Activated effector memory CD4-positive, alpha-beta T cell treated with Interleukin-2 at 50 U/mL for 16 hours (primary cell): Measurements from ENCODE around the gene USP2.
"Not testable (repeated sequence)": the region's sequence is repeated elsewhere in the genome, so short reads cannot be mapped to it uniquely, and the experiment has no call there.

Experiments
- DNase-seq: peaks from one replicate; pipeline ENCODE4 v3.0.0-alpha.2; 2020

Gene USP2

DNA sequence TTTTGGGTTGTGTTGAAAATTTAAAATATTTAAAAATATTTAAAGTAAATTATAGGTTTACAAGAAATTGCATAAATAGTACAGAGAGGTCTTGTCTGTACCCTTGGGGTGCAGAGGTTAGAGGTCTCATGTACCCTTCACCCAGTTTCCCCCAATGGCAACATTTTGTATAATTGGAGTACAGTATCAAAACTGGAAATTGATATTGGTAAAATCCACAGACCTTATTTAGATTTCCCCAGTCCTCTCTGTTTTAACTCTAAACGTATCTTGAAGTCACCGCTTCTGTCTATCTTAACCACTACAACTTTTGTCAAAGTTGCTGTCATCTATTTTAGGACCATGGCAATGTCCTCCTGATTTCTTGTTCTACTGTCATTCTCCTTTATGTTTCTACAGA lies 30.6 kb upstream of the USP2 start:
- no peak for DNase-seq

GRCh38 chr11:119410501-119410900 lies 29.0 kb upstream of the USP2 start:
- DNase-seq: no peak

- no peak for DNase-seq
These were observed 28.2 kb upstream of the USP2 start for GRCh38 chr11:119409731-119410130.

GRCh38 chr11:119406005-119406404 lies 24.5 kb upstream of the USP2 start:
- DNase-seq: no peak

GRCh38 chr11:119405448-119405847 lies 24.0 kb upstream of the USP2 start:
- not testable (repeated sequence) for DNase-seq

DNA sequence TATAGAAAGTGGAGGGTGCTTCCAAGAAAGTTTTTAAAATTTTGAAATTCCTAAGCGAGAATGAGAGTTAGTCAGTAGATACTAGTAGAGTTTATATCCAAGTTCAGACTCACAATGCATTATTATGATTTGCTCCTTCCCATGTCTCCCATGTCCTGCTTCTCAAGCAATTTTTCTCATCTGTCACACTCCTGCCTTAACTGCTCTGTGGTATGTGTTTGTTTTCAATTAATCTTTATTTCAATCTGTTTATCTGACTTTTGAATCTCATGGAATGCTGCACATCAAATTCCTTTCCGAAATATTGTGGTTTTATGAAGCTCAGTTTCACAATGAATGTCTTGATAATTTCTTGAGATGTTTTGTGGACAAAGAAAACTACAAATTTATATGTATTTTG lies 23.4 kb upstream of the USP2 start:
- DNase-seq: no peak

- DNase-seq: no peak
These were observed 21.5 kb upstream of the USP2 start for GRCh38 chr11:119403021-119403420.

- DNase-seq: no peak
These were observed 21.0 kb upstream of the USP2 start for GRCh38 chr11:119402470-119402869.

GRCh38 chr11:119400860-119401259 lies 19.4 kb upstream of the USP2 start:
- DNase-seq: no peak

DNA sequence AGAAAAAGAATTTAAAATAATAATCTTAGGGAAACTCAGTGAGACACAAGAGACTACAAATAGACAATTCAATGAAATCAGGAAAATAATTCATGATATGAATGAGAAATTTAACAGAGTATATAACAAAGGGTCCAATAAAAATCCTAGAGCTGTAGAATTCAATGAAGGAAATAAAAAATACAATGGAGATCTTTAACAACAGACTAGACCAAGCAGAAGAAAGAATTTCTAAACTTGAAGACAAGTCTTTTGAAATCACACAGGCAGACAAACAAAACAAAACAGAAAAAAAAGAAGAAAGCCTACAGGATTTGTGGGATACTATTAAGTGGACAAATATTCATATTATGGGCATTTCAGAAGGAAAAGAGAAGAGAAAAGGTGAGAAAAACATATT lies 16.2 kb upstream of the USP2 start:
- DNase-seq: no peak

- no peak for DNase-seq
These were observed 15.3 kb upstream of the USP2 start for GRCh38 chr11:119396835-119397234.

- DNase-seq: no peak
These were observed 9.8 kb upstream of the USP2 start for GRCh38 chr11:119391275-119391674.

GRCh38 chr11:119389611-119390254 lies 8.2 kb upstream of the USP2 start:
- DNase-seq: no peak

DNA sequence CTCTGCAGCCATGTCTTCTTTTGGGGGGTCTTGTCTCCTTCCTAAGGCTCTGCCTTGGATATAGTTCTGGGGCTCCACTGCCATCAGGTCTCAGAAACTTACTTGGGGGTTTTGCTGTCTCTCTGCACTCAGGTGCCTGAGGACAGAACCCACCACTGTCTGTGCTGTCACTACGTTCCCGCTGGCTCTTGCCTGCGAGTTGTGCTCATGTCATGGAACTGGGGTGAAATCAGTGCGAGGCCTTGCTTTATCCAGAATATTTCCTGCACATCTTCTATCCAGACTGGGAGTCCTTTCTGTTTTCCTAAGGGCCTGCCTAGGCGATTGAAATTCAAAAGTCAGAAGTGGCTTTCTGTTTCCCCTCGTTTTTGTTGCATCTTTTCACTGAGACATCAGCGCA lies 6.6 kb upstream of the USP2 start:
- no peak for DNase-seq

GRCh38 chr11:119384332-119384731 lies 2.8 kb upstream of the USP2 start:
- DNase-seq: no peak

GRCh38 chr11:119382513-119382912 lies 1.0 kb upstream of the USP2 start:
- DNase-seq: not testable (repeated sequence)

GRCh38 chr11:119382101-119382500 lies 611 bp upstream of the USP2 start:
- DNase-seq: no peak

GRCh38 chr11:119380827-119381180 lies 686 bp downstream of the USP2 start:
- no peak for DNase-seq

DNA sequence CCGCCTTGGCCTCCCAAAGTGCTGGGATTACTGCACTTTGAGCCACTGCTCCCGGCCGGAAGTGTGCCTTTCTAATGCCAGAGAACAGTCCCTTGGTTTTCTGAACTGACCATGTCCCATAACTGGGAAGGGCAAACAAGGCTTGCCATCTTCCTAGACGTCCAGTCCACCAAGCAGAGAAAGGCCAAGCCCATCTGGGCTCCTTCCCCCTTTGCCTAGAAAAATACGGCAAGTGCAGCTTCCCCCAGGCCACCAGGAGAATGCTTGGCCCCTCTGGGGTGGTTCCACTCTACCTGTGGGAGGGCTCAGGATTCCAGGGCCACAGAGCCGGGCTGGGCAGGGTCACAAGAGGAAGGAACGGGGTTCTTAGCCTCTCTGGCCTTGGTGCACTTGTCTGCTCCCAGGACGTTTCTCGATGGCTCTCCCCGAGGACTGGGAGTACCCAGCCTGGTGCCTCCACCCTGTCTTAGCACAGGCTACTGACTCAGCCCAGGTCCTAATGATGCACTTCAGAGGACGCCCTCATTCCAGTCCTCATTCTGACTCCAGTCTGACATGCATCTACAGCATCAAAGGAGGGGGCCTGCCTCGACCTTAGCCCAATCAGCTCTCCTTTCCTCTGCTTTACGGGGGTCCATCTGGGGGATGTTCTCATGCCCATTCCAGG lies 1.2 kb downstream of the USP2 start:
- no peak for DNase-seq

DNA sequence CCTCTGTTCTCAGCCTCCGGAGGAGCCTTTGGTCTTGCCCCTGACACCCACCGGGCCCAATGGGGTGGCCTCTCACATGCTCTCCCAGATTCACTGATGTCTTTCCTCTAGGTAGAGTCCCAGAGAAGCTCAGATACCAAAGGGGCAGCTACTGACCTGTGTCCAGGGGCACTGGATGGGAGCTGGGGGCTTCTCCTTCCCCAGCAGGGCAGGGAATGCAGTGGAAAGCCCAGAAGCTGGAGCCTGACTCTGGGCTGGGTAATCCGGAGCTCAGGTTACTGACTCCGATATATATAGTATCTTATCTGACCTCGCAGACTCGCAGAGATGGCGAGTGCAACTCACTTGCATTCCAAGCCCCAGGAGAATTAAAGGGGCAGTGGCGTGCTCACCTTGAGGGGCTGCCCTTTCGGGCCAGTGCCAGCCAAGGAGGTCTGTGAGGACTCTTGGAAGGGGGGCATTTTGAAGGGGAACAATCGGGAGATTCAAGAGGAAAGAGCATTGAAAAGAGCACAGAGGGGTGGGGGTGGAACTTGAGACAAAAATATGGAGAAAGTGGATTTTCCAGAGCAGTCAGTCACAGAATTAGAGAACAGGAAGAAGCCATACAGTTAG lies 2.5 kb downstream of the USP2 start:
- no peak for DNase-seq

DNA sequence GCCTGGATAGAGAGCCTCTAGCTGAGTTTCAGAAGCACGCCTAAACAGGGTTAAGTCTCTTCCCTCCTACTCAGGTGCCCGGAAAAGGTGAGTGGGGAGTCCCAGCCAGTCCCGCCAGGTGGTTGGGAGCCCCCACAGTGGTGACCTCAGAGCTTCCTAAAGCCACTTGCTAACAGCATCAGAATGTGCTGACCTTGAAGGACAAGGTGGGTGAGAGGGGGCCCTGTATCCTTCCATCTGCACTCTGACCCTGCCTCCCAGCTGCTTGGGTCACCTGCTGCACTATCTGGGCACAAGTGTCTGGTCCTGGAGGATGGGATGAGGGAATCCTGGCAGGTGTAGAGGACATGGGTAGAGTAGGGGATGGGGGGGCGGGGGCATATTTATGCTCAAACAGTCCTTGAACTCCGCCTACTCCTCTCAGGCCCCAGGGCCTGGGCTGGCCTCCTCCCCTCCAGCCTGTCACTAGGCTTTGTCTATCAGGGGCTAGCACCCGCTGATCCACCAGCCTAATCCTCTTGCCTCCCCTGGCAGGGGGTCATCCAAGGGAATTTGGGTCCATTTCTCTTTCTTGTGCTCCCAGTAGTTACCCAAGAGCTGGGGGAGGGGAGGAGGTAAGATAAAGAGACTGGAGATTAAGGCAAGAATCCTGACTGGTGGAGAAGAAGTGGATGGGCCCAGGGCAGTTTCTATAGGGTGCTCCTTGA lies 3.4 kb downstream of the USP2 start:
- no peak for DNase-seq

DNA sequence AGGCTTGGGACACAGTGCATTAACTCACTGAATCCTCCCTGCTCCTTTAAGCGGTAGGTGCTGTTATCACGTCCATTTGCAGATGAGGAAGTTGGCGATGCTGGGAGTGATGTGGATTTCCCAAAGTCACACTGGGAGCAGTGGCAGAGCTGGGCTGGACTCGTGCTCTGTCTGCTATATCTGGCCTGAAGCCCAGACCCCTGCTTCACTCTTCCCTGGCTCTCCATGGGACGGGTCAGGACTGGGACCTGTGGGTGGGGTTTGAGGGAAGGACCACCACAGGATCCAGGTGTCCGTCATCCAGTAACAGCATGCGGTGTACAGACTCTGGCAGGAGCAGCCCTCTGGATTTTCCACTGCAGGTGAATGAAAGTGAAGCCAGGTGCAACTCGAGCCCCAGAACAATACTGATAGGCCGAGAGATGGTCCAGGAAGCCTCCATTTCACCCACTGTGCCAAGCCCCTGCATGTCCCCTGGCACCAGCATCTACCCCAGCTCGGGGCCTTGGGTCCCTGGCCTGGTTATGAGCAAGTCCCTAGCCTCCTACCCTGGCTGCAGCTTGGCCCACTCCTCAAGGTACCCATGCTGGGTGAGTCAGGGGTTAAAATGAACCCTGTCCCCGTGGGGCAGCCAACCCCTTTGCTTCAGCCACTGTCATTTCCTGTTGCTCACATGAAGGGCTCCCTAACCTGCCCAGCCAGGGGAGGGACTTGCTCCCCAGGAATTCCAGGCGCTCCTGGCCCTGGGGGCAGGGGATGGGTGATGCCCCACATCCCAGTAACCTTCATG lies 4.2 kb downstream of the USP2 start:
- DNase-seq: no peak

DNA sequence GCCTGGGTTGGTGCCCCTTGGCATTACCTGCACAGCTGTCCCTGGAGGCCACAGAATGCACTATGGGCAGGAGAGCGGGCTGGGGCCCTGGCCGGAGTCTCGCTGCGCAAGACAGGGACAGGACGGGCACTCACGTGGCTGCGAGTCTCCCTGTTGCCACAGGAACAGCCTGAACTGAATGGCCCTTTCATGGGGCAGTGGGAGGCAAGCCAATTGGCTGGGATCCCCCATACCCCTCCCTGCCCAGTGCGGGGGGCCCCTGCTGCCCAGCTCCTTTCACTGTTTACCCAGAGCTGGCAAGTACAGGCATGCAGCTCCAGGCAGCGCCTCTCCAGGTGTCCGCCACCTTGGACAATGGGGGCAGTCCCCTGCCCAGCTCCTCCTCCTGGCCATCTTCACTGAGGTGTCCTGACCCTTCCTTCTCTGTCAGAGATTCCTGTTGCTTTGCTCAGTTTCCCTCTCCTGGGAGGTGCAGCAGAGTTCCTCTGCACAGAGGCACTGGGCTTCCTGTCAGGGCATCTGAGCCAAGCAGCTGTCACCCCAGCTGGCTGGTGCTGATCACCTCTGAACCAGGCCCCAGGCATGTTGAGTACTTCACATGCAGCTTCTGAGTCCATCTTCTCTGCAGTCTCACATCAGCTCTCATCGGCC lies 5.2 kb downstream of the USP2 start:
- no peak for DNase-seq
